HFFc6 (cell line): ENCODE data around the gene HSPBP1. TPM values are rescaled to one million over a fixed set of nuclear protein-coding genes. Genes with fewer than 3 reads are reported as not detected.

Experiments
- DNase-seq: peaks from one replicate; pipeline ENCODE4 v3.0.0-alpha.2; 2018
- H3K27ac Mint-ChIP-seq: 2 replicates; pipeline ENCODE4 v1.8.0; 2020; ENCODE audit warnings: mild to moderate bottlenecking, mixed read lengths
- H3K27me3 Mint-ChIP-seq: 2 replicates; pipeline ENCODE4 v1.8.0; 2021; ENCODE audit warnings: mild to moderate bottlenecking, moderate library complexity, mixed read lengths; ENCODE audit not compliant: insufficient read depth
- H3K36me3 Mint-ChIP-seq: 2 replicates; pipeline ENCODE4 v1.8.0; 2021; ENCODE audit warnings: low read depth, mixed read lengths
- H3K4me1 Mint-ChIP-seq: 2 replicates; pipeline ENCODE4 v1.8.0; 2020; ENCODE audit warnings: low read depth, mixed read lengths
- H3K4me3 Mint-ChIP-seq: 2 replicates; pipeline ENCODE4 v1.8.0; 2020; ENCODE audit warnings: mild to moderate bottlenecking, moderate library complexity, mixed read lengths
- H3K9me3 Mint-ChIP-seq: 2 replicates; pipeline ENCODE4 v1.8.0; 2020; ENCODE audit warnings: mild to moderate bottlenecking, mixed read lengths
- CTCF ChIP-seq: fragments of 200-600 bp; sonication (generic); IDR thresholded peaks from 2 replicates; pipeline ENCODE4 v1.5.0; 2021; ENCODE audit warnings: antibody characterized with exemption, mild to moderate bottlenecking
- total RNA-seq, 6 experiments: library from RNA; stranded (reverse); fragmentation: NEBNext Ultra II Directional; extraction: Animal tissue kit (Norgen Biotek cat#: 25700); gene quantifications; 2 replicates in 1 of 6; 3 replicates in 5 of 6; pipeline ENCODE4 v1.2.3, GENCODE V29; 2021

HSPBP1 gene
- total RNA-seq, 6 experiments from 2014 or later: 37.5 to 43.1 (median 42.5) TPM

DNA sequence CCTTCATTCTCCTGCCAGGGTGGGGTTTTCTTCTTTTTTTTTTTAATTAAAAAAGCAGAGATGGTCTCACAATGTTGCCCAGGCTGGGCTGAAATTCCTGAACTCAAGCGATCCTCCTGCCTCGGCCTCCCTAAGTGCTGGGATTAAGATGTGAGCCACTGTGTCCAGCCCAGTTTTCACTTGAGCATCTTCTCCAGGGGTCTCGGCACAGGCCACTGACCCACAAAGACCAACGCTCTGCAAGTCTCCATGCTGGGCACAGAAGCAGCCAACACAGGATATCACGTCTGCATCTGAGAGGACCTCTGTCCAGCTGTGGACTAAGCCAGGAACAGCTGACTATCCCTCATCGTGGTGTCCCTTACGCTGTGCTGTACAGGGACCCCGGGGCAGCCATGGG lies 41.9 kb downstream of the HSPBP1 start:
- peaks cover 1% of the 10 kb centered on the region for H3K27me3 Mint-ChIP-seq
- H3K4me1 Mint-ChIP-seq: no peaks in the 10 kb centered on the region
- TF ChIP-seq CTCF: no peak
- peaks cover 21% of the 10 kb centered on the region for H3K36me3 Mint-ChIP-seq
- no peak for DNase-seq
- H3K9me3 Mint-ChIP-seq: no peaks in the 10 kb centered on the region
- H3K4me3 Mint-ChIP-seq: no peak overlapping the region
- H3K27ac Mint-ChIP-seq: no peak overlapping the region

DNA sequence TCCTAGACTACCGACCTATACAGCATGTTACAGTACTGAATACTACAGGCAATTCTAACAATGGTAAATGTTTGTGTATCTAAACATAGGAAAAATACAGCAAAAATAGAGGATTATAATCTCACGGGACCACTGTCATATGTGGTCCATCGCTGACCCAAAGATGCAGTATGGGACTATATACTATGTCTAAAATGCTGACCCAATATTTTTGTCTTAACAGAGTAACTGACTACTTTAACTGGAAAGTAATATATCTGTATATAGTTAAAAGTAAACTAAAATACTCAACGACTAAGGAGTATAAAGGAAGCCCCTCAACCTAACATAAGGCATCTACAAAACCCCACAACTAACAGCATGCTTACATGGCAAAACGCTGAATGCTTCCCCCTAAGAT lies 46.9 kb downstream of the HSPBP1 start:
- Mint-ChIP-seq H3K9me3 (no peaks in the 10 kb centered on the region), H3K27ac (no peak overlapping the region), H3K4me1 (no peaks in the 10 kb centered on the region), H3K27me3 (peaks cover 2% of the 10 kb centered on the region), H3K36me3 (peaks cover 12% of the 10 kb centered on the region; the same call in 1 of the 2 replicates), H3K4me3 (no peak overlapping the region)
- no peak for TF ChIP-seq CTCF
- no peak for DNase-seq

DNA sequence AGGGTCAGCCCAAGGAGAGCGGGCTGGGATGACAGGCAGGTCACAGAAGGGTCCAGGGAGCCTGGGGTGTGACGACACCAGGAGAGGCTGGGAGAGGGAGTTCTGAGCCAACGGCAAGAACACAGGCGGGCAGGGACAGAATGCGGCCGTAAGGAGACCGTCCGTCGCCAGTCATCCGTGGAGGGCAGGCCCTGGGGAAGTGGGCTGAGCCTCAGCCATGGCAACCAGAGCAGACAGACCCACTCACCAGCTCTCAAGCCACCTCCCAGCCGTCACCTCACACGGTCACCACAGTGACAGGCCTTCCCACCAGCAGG lies 47.7 kb downstream of the HSPBP1 start:
- peaks cover 2% of the 10 kb centered on the region for H3K27me3 Mint-ChIP-seq
- peaks cover 16% of the 10 kb centered on the region; the same call in 1 of the 2 replicates for H3K36me3 Mint-ChIP-seq
- no peak overlapping the region for H3K4me3 Mint-ChIP-seq
- H3K4me1 Mint-ChIP-seq: no peaks in the 10 kb centered on the region
- TF ChIP-seq CTCF: no peak
- no peaks in the 10 kb centered on the region for H3K9me3 Mint-ChIP-seq
- DNase-seq: no peak
- H3K27ac Mint-ChIP-seq: no peak overlapping the region

GRCh38 chr19:55231391-55232285 lies 48.3 kb downstream of the HSPBP1 start:
- Mint-ChIP-seq H3K27me3 (peaks cover 2% of the 10 kb centered on the region), H3K4me1 (no peaks in the 10 kb centered on the region), H3K4me3 (no peak overlapping the region), H3K9me3 (no peaks in the 10 kb centered on the region), H3K36me3 (peaks cover 16% of the 10 kb centered on the region), H3K27ac (no peak overlapping the region)
- TF ChIP-seq CTCF: no peak
- no peak for DNase-seq

GRCh38 chr19:55230780-55231179 lies 49.1 kb downstream of the HSPBP1 start:
- DNase-seq: no peak
- H3K9me3 Mint-ChIP-seq: no peaks in the 10 kb centered on the region

More at GRCh38 chr19:55230780-55231179, 49.1 kb downstream of the HSPBP1 start:
- H3K27ac Mint-ChIP-seq: no peak overlapping the region
- H3K4me3 Mint-ChIP-seq: no peak overlapping the region
- H3K27me3 Mint-ChIP-seq: peaks cover 2% of the 10 kb centered on the region
- H3K4me1 Mint-ChIP-seq: no peaks in the 10 kb centered on the region
- peaks cover 18% of the 10 kb centered on the region for H3K36me3 Mint-ChIP-seq
- TF ChIP-seq CTCF: no peak
